ENCODE data around the gene HOXA9. TPM values are rescaled to one million over a fixed set of nuclear protein-coding genes. Genes with fewer than 3 reads are reported as not detected.

The HOXA9 gene
- total RNA-seq, 1 donor from 2014 or later: 46.5 TPM

DNA sequence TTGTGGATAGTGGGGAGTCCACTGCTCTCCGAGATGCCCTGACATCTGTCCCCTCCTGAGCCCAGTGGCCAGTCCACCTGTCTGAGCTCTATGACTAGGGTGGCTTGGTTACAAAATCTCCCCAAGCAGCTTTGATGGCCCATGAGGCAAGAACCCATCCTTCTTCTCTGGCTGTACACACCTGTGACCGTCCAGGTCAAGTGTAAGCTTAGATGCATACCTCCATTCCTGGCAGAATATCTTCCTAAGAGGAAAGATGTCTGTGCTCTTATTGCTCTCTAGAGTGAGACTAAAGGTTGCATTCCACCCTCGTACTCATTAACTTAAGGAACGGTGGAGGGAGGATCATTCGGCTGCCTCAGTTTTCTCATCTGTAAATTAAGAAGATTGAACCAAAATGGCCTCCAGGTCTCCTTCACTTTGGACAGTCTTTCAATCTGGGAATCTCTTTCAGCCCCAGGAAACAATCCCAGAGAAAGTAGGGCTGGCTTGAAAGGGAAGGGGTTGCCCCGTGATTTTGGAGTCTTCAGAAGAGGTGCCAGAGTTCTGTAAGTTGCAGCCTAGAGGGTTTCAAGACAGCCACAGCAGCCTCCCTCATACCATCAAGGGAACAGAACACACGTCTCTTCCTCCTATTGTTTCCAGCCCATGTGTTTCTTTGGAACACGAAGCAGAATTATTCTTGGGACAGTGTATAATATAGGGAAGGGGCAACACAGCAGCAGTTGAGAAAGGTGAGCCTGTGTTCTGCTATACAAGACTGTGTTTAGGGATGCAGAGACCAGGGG is 40.2 kb downstream of the HOXA9 start:
- Histone ChIP-seq H3K27me3 (ENCODE audit: control insufficient read depth, insufficient read depth, low read length) (no peaks in the 10 kb centered on the region), H3K4me3 (ENCODE audit: low read depth, low read length) (peak overlapping the region; percentile 59), H3K36me3 (ENCODE audit: control insufficient read depth, insufficient read depth, low read length) (peaks cover 1% of the 10 kb centered on the region)
- no peak for DNase-seq (ENCODE audit: low read depth)
- TF ChIP-seq, protein P1, sequence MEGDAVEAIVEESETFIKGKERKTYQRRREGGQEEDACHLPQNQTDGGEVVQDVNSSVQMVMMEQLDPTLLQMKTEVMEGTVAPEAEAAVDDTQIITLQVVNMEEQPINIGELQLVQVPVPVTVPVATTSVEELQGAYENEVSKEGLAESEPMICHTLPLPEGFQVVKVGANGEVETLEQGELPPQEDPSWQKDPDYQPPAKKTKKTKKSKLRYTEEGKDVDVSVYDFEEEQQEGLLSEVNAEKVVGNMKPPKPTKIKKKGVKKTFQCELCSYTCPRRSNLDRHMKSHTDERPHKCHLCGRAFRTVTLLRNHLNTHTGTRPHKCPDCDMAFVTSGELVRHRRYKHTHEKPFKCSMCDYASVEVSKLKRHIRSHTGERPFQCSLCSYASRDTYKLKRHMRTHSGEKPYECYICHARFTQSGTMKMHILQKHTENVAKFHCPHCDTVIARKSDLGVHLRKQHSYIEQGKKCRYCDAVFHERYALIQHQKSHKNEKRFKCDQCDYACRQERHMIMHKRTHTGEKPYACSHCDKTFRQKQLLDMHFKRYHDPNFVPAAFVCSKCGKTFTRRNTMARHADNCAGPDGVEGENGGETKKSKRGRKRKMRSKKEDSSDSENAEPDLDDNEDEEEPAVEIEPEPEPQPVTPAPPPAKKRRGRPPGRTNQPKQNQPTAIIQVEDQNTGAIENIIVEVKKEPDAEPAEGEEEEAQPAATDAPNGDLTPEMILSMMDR (IDR thresholded peaks at IDR 0.05; ENCODE audit: insufficient read depth, low read length, poor library complexity, severe bottlenecking): no peak

DNA sequence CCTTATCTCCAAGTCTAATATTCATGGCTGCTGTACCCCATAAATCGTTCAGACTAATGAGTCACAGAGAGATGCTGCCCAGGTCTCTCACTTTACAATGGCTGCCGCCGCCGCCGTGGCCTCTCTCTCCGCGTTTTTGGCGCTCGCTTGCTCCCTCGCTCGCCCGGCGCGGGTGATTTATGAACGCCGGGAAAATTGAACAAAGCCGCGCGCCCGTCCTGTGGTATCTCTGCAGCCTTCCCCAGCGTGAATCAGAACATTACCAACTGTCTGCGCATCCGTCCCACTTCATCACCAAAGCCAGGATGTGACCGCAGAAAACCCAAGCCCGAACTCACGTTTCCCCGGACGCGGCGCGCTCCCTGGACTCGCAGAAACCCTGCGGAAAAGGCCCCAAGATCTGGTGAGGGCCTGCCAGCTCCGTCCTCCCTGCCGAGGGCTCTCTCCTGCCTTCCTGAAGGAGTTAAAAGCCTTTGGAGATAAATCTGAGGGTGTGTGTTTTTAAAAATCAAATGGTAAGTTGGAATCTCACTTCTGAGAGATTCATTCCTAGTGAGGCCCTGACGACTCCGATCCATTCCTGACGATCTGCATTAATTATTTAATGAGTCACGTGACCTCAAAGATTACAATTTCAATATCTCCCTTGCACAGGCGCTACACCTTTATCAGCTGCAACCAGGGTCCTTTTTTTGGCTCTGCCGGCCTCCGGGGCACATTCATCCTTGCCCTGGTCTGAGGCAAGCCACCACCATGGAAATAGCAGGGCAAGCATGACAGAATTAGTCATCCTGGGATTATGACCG is 41.0 kb downstream of the HOXA9 start:
- no peak for DNase-seq (ENCODE audit: low read depth)

DNA sequence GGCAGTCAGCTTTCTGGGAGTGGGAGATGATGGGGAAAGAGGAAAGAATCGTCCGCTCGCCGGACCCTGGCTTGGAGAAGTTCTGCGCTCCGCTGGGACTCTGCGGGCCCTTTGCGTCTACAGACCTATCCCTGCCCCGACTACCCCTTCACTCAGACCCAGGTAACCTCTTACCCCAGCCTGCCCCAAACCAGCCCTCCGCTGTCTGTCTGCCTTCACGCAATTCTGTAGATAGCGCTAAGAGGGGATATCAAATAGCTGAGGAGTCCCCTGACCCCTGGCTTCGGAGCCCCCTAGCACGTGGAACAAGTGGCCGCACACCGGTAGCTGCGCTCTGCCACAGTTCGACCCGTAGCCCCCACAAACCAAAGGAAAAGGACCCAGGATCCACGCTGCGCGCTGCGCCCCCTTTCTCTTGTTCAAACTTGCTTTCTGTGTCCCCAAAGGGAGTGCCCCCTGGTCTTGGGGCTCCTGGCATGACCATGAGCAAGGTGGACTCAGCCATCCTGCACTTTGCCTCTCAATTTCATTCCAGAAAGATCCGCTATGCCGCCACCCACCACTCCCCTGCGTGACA is 41.8 kb downstream of the HOXA9 start:
- TF ChIP-seq, protein P1 (IDR thresholded peaks at IDR 0.05; ENCODE audit: insufficient read depth, low read length, poor library complexity, severe bottlenecking): no peak
- H3K27me3 ChIP-seq (ENCODE audit: control insufficient read depth, insufficient read depth, low read length): no peaks in the 10 kb centered on the region
- peak overlapping the region; percentile 59 for H3K4me3 ChIP-seq (ENCODE audit: low read depth, low read length)
- H3K36me3 ChIP-seq (ENCODE audit: control insufficient read depth, insufficient read depth, low read length): no peaks in the 10 kb centered on the region
- DNase-seq (ENCODE audit: low read depth): no peak

More for the DNA sequence above, 41.0 kb downstream of the HOXA9 start:
- TF ChIP-seq, protein P1 (IDR thresholded peaks at IDR 0.05; ENCODE audit: insufficient read depth, low read length, poor library complexity, severe bottlenecking): no peak
- peaks cover 1% of the 10 kb centered on the region for H3K36me3 ChIP-seq (ENCODE audit: control insufficient read depth, insufficient read depth, low read length)
- H3K27me3 ChIP-seq (ENCODE audit: control insufficient read depth, insufficient read depth, low read length): no peaks in the 10 kb centered on the region
- peak overlapping the region; percentile 59 for H3K4me3 ChIP-seq (ENCODE audit: low read depth, low read length)

DNA sequence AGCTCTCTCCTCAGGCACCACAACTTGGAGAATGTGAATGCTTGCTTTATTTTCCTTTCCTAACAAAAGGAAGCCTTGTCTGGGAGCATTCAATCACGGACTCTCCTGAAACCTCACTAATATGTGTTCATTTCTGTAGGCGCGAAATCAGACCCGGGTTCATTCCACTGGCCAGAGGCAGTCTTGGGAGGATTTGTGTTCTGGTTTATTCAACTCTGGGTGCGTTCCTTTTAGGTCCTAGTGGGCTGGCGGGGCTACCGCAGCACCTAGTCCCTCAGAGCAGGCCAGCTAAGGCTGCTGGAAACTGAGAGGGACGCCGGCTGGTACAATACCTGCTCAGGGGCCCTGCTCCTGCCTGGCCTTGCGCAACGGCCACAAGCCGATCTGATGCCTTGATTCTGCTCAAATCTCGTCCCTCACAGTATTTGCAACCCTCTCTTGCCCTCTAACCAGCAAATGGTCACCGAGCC is 42.3 kb downstream of the HOXA9 start:
- TF ChIP-seq, protein P1 (IDR thresholded peaks at IDR 0.05; ENCODE audit: insufficient read depth, low read length, poor library complexity, severe bottlenecking): no peak
- Histone ChIP-seq H3K4me3 (ENCODE audit: low read depth, low read length) (peak overlapping the region; percentile 59), H3K36me3 (ENCODE audit: control insufficient read depth, insufficient read depth, low read length) (no peaks in the 10 kb centered on the region), H3K27me3 (ENCODE audit: control insufficient read depth, insufficient read depth, low read length) (no peaks in the 10 kb centered on the region)
- no peak for DNase-seq (ENCODE audit: low read depth)

DNA sequence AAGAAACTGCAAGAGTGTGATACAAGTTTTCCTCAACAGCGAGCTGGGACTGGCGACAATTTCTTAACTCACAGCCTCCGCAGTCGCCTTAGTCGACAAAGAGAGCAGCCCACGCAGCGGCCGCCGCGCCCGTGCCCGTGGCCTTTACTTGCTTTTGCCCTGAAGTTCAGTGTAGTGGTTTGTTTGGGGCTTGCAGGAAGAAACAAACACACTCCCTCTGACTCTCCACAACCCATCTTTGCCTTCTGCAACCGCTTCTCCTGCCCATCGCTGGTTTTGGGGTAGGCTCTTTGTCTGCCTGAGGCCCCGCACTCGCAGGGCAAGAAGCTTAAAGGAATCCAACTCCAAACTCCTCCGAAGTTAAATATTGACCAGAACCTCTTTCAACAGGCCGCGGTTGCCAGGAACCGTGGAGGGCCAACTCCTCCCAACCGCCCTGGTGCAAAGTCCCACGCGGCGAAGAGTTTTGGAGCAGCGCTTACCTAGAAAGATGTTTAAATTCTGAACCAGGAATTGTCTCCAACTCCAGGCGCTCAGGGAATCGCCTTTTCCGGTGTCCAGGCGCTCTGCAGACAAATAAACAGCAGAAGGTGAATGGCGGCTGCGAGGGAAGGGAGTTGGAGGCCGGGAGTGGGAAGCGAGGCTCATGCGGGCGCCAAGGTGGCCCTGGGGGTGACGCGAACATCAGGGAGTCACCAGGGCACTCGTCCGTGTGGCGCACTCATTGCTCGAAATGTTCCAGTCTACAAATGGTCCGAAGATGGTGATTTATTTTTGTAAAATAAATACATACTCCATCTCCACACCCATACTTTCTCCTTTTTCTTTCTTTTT is 43.0 kb downstream of the HOXA9 start:
- Histone ChIP-seq H3K27me3 (ENCODE audit: control insufficient read depth, insufficient read depth, low read length) (no peaks in the 10 kb centered on the region), H3K4me3 (ENCODE audit: low read depth, low read length) (peak overlapping the region; percentile 59), H3K36me3 (ENCODE audit: control insufficient read depth, insufficient read depth, low read length) (peaks cover 1% of the 10 kb centered on the region)
- TF ChIP-seq, protein P1 (IDR thresholded peaks at IDR 0.05; ENCODE audit: insufficient read depth, low read length, poor library complexity, severe bottlenecking): no peak
- DNase-seq (ENCODE audit: low read depth): no peak

All from kidney epithelial cell (primary cell).